Glutamatergic neuron (in vitro differentiated cells): ENCODE data around the gene XAF1. TPM values are rescaled to one million over a fixed set of nuclear protein-coding genes. Genes with fewer than 3 reads are reported as not detected.

Experiments
- DNase-seq: peaks from one replicate; pipeline ENCODE4 v3.0.0; 2022
- H3K27ac Mint-ChIP-seq: one replicate; pipeline ENCODE4 v1.8.0; 2020; ENCODE audit warnings: mild to moderate bottlenecking, mixed read lengths, inconsistent platforms; ENCODE audit not compliant: unreplicated experiment
- H3K27me3 Mint-ChIP-seq: one replicate; pipeline ENCODE4 v1.8.0; 2020; ENCODE audit warnings: mild to moderate bottlenecking, moderate library complexity, mixed read lengths, inconsistent platforms; ENCODE audit not compliant: unreplicated experiment
- H3K36me3 Mint-ChIP-seq: one replicate; pipeline ENCODE4 v1.8.0; 2020; ENCODE audit warnings: mild to moderate bottlenecking, mixed read lengths, inconsistent platforms; ENCODE audit not compliant: unreplicated experiment
- H3K4me1 Mint-ChIP-seq: one replicate; pipeline ENCODE4 v1.8.0; 2020; ENCODE audit warnings: mild to moderate bottlenecking, low read depth, mixed read lengths, inconsistent platforms; ENCODE audit not compliant: unreplicated experiment
- H3K4me3 Mint-ChIP-seq: one replicate; pipeline ENCODE4 v1.8.0; 2020; ENCODE audit warnings: mild to moderate bottlenecking, mixed read lengths, inconsistent platforms; ENCODE audit not compliant: unreplicated experiment
- H3K9me3 Mint-ChIP-seq: one replicate; pipeline ENCODE4 v1.8.0; 2020; ENCODE audit warnings: mild to moderate bottlenecking, moderate library complexity, mixed read lengths, inconsistent platforms; ENCODE audit not compliant: unreplicated experiment
- CTCF ChIP-seq: fragments of 200-600 bp; sonication (generic); IDR thresholded peaks from one replicate; pipeline ENCODE4 v1.5.0; 2021; ENCODE audit not compliant: partially characterized antibody, unreplicated experiment
- total RNA-seq: library from RNA; stranded (reverse); fragmentation: NEBNext Ultra II Directional; extraction: Animal tissue kit (Norgen Biotek cat#: 25700); gene quantifications from one replicate; pipeline ENCODE4 v1.2.1, GENCODE V29; 2021; ENCODE audit not compliant: unreplicated experiment

XAF1 gene
- total RNA-seq, 1 donor from 2014 or later: not detected

DNA sequence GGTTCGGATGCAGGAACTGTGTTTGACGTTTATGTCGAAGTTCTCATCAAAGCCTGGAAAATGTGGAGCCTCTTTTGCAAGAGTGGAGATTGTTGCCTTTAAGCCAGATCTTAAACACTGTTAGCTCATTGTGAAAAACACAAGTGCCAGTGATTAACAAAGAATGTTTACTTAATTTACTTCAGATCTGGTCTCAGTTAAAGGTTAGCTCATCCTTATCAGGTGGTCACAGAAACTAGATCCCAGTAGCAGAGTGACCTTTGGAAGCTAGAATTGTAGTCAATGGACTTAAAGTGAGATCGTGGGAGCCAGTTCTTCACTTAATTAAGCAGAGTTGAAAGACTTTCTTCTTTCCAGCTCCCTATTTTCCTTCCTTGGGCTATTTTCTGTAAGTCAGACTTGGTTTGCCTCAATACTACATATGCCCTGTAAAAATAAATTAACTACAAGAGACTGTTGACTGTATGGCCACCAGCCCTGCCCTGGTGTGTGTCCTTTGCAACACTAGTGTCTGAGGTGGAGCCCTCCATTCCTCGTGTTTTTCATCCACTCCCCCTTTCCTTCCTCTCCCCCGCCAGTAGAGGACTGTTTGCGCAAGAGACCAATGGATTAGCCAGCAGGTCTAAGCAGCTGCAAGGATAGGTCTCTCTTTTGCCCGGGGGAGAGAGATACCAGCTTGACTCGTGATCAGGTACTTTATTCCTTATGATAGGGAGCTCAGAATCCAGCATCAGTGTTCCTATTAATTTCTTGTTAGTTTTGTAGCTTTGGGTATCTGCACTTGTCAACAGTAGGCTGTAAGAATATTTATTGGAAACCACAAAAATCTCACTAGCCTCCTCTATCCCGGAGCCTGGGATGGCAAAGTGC is 40.4 kb downstream of the XAF1 start:
- no peak for DNase-seq
- Mint-ChIP-seq H3K4me1 (no peaks in the 10 kb centered on the region), H3K4me3 (no peak overlapping the region), H3K9me3 (no peaks in the 10 kb centered on the region), H3K27ac (no peak overlapping the region), H3K36me3 (no peaks in the 10 kb centered on the region), H3K27me3 (no peaks in the 10 kb centered on the region)
- TF ChIP-seq CTCF: no peak

DNA sequence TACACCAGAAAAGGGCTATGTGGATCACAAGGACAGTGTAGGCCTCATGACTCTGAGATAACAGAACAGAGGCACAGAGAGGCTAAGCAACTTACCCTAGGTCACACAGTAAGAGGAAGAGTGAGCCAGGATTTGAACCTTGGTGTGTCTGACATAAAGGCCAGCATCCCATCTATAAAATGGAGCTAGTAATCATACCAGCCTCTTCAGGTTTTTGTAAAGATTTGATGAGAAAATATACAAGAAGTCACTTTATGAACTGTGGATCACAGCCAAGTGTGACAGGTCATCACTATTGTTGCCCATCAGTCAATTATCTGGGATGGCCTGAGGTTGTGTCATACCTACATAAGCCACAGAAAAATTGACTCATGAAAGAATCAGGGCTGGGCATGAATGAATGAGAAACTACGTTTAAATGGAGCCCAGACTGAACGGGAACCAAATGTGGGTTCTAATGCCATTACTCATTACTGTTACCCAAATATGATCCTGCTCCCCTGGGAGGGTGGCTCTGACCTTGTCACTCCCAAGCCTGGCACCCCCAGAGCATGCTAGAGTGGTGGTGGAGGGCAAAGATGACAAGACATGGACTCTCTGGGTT is 41.1 kb downstream of the XAF1 start:
- Mint-ChIP-seq H3K9me3 (no peaks in the 10 kb centered on the region), H3K27ac (no peak overlapping the region), H3K36me3 (no peaks in the 10 kb centered on the region), H3K4me3 (no peak overlapping the region), H3K4me1 (no peaks in the 10 kb centered on the region), H3K27me3 (no peaks in the 10 kb centered on the region)
- no peak for DNase-seq
- no peak for TF ChIP-seq CTCF

DNA sequence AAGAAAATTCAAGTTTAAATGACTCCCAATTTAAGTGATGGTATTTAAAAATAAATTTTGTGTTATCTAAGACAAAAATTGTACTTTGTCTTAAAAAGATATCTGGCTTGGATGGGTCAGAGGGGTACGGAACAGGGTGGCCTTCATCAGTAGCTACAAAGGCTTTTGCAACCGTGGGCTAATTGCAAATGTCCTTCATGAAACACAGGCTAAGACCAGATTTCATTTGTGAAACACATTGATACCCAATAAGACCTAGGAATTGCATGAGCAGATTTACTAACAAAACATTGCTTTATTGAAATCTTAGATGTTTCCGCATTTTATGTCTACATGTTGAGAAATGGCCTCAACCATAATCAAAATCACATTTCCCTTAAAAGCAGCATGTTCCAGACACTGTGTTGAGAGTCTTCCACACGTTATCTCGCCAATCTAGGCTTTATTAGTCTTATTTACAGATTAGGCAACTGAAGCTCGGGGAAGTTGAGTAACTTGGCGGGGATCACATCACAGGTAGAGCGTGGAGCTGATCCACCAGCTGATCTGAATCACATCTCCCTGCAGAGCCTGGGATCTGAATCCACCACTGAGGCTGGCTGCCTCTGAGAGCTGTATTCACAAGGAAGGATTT is 42.0 kb downstream of the XAF1 start:
- no peaks in the 10 kb centered on the region for H3K36me3 Mint-ChIP-seq
- DNase-seq: no peak
- no peaks in the 10 kb centered on the region for H3K4me1 Mint-ChIP-seq
- no peaks in the 10 kb centered on the region for H3K27me3 Mint-ChIP-seq
- H3K27ac Mint-ChIP-seq: no peak overlapping the region
- TF ChIP-seq CTCF: no peak
- no peak overlapping the region for H3K4me3 Mint-ChIP-seq
- no peaks in the 10 kb centered on the region for H3K9me3 Mint-ChIP-seq

DNA sequence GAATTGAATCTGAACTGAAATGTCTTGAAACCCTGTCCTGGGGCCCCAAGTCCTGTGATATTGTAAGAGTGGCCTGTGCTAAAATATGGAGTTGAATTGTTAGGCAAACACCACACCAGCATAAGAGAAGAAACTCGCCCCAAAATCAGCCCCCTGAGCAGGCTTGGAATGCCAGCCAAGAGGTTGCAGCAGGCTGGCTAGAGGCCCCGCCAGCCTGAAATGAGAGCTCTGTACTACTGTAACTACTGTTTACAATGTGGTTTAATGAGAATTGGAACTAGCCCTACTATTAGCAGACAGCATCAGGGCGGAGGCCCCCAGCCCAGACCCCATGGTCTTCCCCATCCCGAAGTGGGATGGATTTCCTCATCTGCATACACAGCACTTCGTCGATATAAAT is 43.9 kb downstream of the XAF1 start:
- Mint-ChIP-seq H3K36me3 (no peaks in the 10 kb centered on the region), H3K4me3 (no peak overlapping the region), H3K27me3 (no peaks in the 10 kb centered on the region), H3K4me1 (no peaks in the 10 kb centered on the region), H3K27ac (no peak overlapping the region), H3K9me3 (no peaks in the 10 kb centered on the region)
- no peak for TF ChIP-seq CTCF
- no peak for DNase-seq
